HEK293 (cell line): ENCODE results near the gene MCU.

Experiments
- GLIS1 ChIP-seq: fragments of 450-650 bp; formaldehyde crosslinking; IDR thresholded peaks from 2 replicates; pipeline ENCODE4 v1.5.1; 2016; ENCODE audit warnings: missing biosample characterization, missing genetic modification characterization
- KLF10 ChIP-seq: fragments of 450-650 bp; IDR thresholded peaks from 2 replicates; pipeline ENCODE4 v1.5.1; 2018; ENCODE audit warnings: missing biosample characterization, mild to moderate bottlenecking, missing genetic modification characterization
- PRDM1 ChIP-seq: fragments of 450-650 bp; formaldehyde crosslinking; IDR thresholded peaks from 2 replicates; pipeline ENCODE4; 2016; ENCODE audit warnings: missing biosample characterization, missing genetic modification characterization
- SP2 ChIP-seq: fragments of 450-650 bp; formaldehyde crosslinking; IDR thresholded peaks from 2 replicates; pipeline ENCODE4 v1.5.1; 2016; ENCODE audit warnings: missing biosample characterization, missing genetic modification characterization
- YY1 ChIP-seq: fragments of 450-650 bp; formaldehyde crosslinking; IDR thresholded peaks from 2 replicates; pipeline ENCODE4 v1.5.1; 2018; ENCODE audit warnings: missing biosample characterization, missing genetic modification characterization
- ZNF24 ChIP-seq: fragments of 450-650 bp; formaldehyde crosslinking; IDR thresholded peaks from 2 replicates; pipeline ENCODE4 v1.5.1; 2016; ENCODE audit warnings: missing biosample characterization, missing genetic modification characterization
- ZNF274 ChIP-seq, 2 experiments: fragments of 200-500 bp in 1 of 2; fragments of 450-650 bp in 1 of 2; sonication (Bioruptor generic) in 1 of 2; formaldehyde crosslinking in 1 of 2; IDR thresholded peaks; 2 replicates each; pipeline versions ENCODE4 v1.5.1 to v1.6.1; 2014 to 2016; ENCODE audit warnings: borderline replicate concordance in 1 of 2, inconsistent platforms in 1 of 2, low read length in 1 of 2, missing biosample characterization in 1 of 2, missing genetic modification characterization in 1 of 2
- ZNF302 ChIP-seq: fragments of 450-650 bp; formaldehyde crosslinking; IDR thresholded peaks from 2 replicates; pipeline ENCODE4 v1.5.1; 2016; ENCODE audit warnings: missing biosample characterization, missing genetic modification characterization, low read depth
- ZNF555 ChIP-seq: fragments of 450-650 bp; formaldehyde crosslinking; conservative IDR thresholded peaks from 2 replicates; pipeline ENCODE4 v1.5.1; 2017; ENCODE audit warnings: missing biosample characterization, mild to moderate bottlenecking, missing genetic modification characterization, inconsistent platforms
- ZNF777 ChIP-seq: fragments of 450-650 bp; formaldehyde crosslinking; IDR thresholded peaks from 2 replicates; pipeline ENCODE4 v1.5.1; 2017; ENCODE audit warnings: missing biosample characterization, missing genetic modification characterization, borderline replicate concordance
- TF ChIP-seq, protein P1 (sequence below): fragments of 450-650 bp; formaldehyde crosslinking; IDR thresholded peaks from 2 replicates; pipeline ENCODE4 v1.5.1; 2016; ENCODE audit warnings: missing biosample characterization, missing genetic modification characterization
- TF ChIP-seq, protein P2 (sequence below): IDR thresholded peaks from 2 replicates; pipeline ENCODE4 v1.6.1; 2011; ENCODE audit warnings: mild to moderate bottlenecking, low read depth, low read length, borderline replicate concordance
- TF ChIP-seq, protein P3 (sequence below): fragments of 450-650 bp; formaldehyde crosslinking; IDR thresholded peaks from 2 replicates; pipeline ENCODE4 v1.5.1; 2016; ENCODE audit warnings: missing biosample characterization, missing genetic modification characterization
- TF ChIP-seq, protein P4 (sequence below): fragments of 450-650 bp; formaldehyde crosslinking; IDR thresholded peaks from 2 replicates; pipeline ENCODE4 v1.5.1; 2017; ENCODE audit warnings: missing biosample characterization, missing genetic modification characterization

DNA sequence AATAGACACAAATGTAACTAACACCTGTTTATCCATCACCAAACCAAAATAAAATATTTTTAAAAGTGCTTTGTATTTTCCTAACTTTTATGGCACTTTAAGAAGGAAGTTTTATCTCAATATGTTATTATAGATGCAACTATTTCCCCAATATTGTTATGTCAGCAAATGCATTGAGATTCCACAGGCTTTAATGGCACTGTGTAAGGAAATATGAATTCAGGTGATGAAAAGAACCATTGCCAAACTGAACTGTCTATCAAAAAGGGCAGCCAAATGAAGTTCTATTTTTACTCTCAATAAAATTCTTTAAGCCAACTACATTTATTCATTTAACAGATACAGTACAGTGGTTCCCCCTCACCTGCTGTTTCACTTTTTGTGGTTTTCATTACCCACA, 134.4 kb downstream of the MCU start:
- TF ChIP-seq, protein P1, sequence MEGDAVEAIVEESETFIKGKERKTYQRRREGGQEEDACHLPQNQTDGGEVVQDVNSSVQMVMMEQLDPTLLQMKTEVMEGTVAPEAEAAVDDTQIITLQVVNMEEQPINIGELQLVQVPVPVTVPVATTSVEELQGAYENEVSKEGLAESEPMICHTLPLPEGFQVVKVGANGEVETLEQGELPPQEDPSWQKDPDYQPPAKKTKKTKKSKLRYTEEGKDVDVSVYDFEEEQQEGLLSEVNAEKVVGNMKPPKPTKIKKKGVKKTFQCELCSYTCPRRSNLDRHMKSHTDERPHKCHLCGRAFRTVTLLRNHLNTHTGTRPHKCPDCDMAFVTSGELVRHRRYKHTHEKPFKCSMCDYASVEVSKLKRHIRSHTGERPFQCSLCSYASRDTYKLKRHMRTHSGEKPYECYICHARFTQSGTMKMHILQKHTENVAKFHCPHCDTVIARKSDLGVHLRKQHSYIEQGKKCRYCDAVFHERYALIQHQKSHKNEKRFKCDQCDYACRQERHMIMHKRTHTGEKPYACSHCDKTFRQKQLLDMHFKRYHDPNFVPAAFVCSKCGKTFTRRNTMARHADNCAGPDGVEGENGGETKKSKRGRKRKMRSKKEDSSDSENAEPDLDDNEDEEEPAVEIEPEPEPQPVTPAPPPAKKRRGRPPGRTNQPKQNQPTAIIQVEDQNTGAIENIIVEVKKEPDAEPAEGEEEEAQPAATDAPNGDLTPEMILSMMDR = no peak
- TF ChIP-seq YY1 (no peak), ZNF274 (IDR thresholded peaks at IDR 0.05; ENCODE audit: low read length) (no peak), ZNF274 (tag by site-specific recombination; IDR thresholded peaks at IDR 0.05; ENCODE audit: borderline replicate concordance) (no peak), GLIS1 (tag by site-specific recombination) (no peak), SP2 (tag by site-specific recombination) (no peak), ZNF24 (tag by site-specific recombination) (no peak), PRDM1 (no peak), ZNF555 (tag by site-specific recombination) (no peak), ZNF302 (tag by site-specific recombination) (no peak), ZNF777 (tag by site-specific recombination) (no peak), KLF10 (tag by site-specific recombination) (no peak)
- TF ChIP-seq, protein P2, sequence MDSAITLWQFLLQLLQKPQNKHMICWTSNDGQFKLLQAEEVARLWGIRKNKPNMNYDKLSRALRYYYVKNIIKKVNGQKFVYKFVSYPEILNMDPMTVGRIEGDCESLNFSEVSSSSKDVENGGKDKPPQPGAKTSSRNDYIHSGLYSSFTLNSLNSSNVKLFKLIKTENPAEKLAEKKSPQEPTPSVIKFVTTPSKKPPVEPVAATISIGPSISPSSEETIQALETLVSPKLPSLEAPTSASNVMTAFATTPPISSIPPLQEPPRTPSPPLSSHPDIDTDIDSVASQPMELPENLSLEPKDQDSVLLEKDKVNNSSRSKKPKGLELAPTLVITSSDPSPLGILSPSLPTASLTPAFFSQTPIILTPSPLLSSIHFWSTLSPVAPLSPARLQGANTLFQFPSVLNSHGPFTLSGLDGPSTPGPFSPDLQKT = no peak
- TF ChIP-seq, protein P3, sequence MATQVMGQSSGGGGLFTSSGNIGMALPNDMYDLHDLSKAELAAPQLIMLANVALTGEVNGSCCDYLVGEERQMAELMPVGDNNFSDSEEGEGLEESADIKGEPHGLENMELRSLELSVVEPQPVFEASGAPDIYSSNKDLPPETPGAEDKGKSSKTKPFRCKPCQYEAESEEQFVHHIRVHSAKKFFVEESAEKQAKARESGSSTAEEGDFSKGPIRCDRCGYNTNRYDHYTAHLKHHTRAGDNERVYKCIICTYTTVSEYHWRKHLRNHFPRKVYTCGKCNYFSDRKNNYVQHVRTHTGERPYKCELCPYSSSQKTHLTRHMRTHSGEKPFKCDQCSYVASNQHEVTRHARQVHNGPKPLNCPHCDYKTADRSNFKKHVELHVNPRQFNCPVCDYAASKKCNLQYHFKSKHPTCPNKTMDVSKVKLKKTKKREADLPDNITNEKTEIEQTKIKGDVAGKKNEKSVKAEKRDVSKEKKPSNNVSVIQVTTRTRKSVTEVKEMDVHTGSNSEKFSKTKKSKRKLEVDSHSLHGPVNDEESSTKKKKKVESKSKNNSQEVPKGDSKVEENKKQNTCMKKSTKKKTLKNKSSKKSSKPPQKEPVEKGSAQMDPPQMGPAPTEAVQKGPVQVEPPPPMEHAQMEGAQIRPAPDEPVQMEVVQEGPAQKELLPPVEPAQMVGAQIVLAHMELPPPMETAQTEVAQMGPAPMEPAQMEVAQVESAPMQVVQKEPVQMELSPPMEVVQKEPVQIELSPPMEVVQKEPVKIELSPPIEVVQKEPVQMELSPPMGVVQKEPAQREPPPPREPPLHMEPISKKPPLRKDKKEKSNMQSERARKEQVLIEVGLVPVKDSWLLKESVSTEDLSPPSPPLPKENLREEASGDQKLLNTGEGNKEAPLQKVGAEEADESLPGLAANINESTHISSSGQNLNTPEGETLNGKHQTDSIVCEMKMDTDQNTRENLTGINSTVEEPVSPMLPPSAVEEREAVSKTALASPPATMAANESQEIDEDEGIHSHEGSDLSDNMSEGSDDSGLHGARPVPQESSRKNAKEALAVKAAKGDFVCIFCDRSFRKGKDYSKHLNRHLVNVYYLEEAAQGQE = no peak
- TF ChIP-seq, protein P4, sequence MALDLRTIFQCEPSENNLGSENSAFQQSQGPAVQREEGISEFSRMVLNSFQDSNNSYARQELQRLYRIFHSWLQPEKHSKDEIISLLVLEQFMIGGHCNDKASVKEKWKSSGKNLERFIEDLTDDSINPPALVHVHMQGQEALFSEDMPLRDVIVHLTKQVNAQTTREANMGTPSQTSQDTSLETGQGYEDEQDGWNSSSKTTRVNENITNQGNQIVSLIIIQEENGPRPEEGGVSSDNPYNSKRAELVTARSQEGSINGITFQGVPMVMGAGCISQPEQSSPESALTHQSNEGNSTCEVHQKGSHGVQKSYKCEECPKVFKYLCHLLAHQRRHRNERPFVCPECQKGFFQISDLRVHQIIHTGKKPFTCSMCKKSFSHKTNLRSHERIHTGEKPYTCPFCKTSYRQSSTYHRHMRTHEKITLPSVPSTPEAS (tag by site-specific recombination) = no peak
